HCT116 (cell line): ENCODE data around the gene SEPTIN8. TPM values are rescaled to one million over a fixed set of nuclear protein-coding genes. Genes with fewer than 3 reads are reported as not detected.

Source experiments
- ATAC-seq: fragments of 200-7000 bp; cut with Tn5 transposase; 2 replicates; pipeline ENCODE4 v1.9.1; 2020; ENCODE audit warnings: mild to moderate bottlenecking, moderate library complexity
- BruUV-seq: library from RNA; stranded (reverse); fragments of 400-500 nt; replicated peaks from 2 replicates; lab custom pipeline; 2021; lab: Mats Ljungman, UMichigan
- CTCF ChIA-PET: fragments of 300-600 bp; sonication (Branson Sonifier 250); formaldehyde crosslinking; loops from one replicate; lab custom pipeline; 2021; ENCODE audit warnings: antibody characterized with exemption; lab: Charles Lee
- POLR2A ChIA-PET: fragments of 300-600, 350-600 bp; sonication (Branson Sonifier 250); formaldehyde crosslinking; loops from one replicate; lab custom pipeline; 2021; ENCODE audit warnings: antibody characterized with exemption; lab: Charles Lee
- RAD21 ChIA-PET, 2 experiments: fragments of 300-600 bp; sonication (Branson Sonifier 250); formaldehyde crosslinking; loops; one replicate each; lab custom pipeline; 2023; ENCODE audit warnings: low total read pairs in 2 of 2; ENCODE audit not compliant: uncharacterized antibody in 2 of 2, unreplicated experiment in 2 of 2, low non-redundant PET in 1 of 2; lab: Charles Lee
- DNase-seq: peaks from one replicate; pipeline ENCODE4 v3.0.0-alpha.2; 2010; ENCODE audit warnings: low read depth, low spot score
- H2AFZ ChIP-seq: fragments of 200-600 bp; shearing (Covaris generic), sonication (generic); 2 replicates; pipeline ENCODE4 v1.6.1; 2017; ENCODE audit warnings: low read depth, mixed run types, mixed read lengths, antibody characterized with exemption, low read length; ENCODE audit not compliant: poor library complexity, severe bottlenecking
- H3K27ac ChIP-seq: 2 replicates; pipeline ENCODE4 v1.5.1; 2012; ENCODE audit warnings: low read depth, low read length
- H3K27me3 ChIP-seq: fragments of 200-600 bp; sonication (generic); 2 replicates; pipeline ENCODE4 v1.6.1; 2016; ENCODE audit warnings: mixed run types, low read length, mixed read lengths; ENCODE audit not compliant: insufficient read depth
- H3K36me3 ChIP-seq, 2 experiments: fragments of 200-500 bp in 1 of 2; fragments of 200-600 bp in 1 of 2; sonication (Bioruptor generic) in 1 of 2; sonication (generic) in 1 of 2; 2 replicates each; pipeline versions ENCODE4 v1.5.1 to v1.6.1; 2014 to 2016; ENCODE audit warnings: low read length in 2 of 2, inconsistent platforms in 1 of 2, mixed read lengths in 1 of 2, mixed run types in 1 of 2; ENCODE audit not compliant: insufficient read depth in 2 of 2, control insufficient read depth in 1 of 2
- H3K4me1 ChIP-seq, 2 experiments: fragments of 200-600 bp in 1 of 2; sonication (generic) in 1 of 2; 2 replicates each; pipeline versions ENCODE4 v1.5.1 to v1.6.1; 2012 to 2017; ENCODE audit warnings: low read length in 2 of 2, inconsistent platforms in 1 of 2, mild to moderate bottlenecking in 1 of 2, mixed read lengths in 1 of 2, mixed run types in 1 of 2, moderate library complexity in 1 of 2; ENCODE audit not compliant: insufficient read depth in 2 of 2, control insufficient read depth in 1 of 2
- H3K4me2 ChIP-seq: fragments of 200-600 bp; sonication (generic); 2 replicates; pipeline ENCODE4 v1.6.1; 2017; ENCODE audit warnings: mixed run types, low read length, mixed read lengths
- H3K4me3 ChIP-seq, 2 experiments: fragments of 200-600 bp in 1 of 2; sonication (generic) in 1 of 2; replicated peaks in 1 of 2; 2 replicates each; pipeline ENCODE4 v1.5.1; 2011 to 2016; ENCODE audit warnings: low read length in 2 of 2, control low read depth in 1 of 2, low read depth in 1 of 2, mild to moderate bottlenecking in 1 of 2, mixed read lengths in 1 of 2, mixed run types in 1 of 2
- H3K79me2 ChIP-seq: fragments of 200-600 bp; sonication (generic); 2 replicates; pipeline ENCODE4 v1.6.1; 2017; ENCODE audit warnings: mild to moderate bottlenecking, mixed run types, low read length, moderate library complexity, mixed read lengths; ENCODE audit not compliant: insufficient read depth
- H3K9ac ChIP-seq: fragments of 200-600 bp; sonication (generic); 2 replicates; pipeline ENCODE4 v1.6.1; 2016; ENCODE audit warnings: low read length, mixed read lengths
- H3K9me2 ChIP-seq: fragments of 200-600 bp; sonication (generic), shearing (Covaris generic); 2 replicates; pipeline ENCODE4 v1.6.1; 2017; ENCODE audit warnings: mixed run types, mild to moderate bottlenecking, moderate library complexity; ENCODE audit not compliant: insufficient read depth
- H3K9me3 ChIP-seq, 2 experiments: fragments of 200-500 bp in 1 of 2; fragments of 200-600 bp in 1 of 2; sonication (Bioruptor generic) in 1 of 2; sonication (generic) in 1 of 2; 2 replicates each; pipeline ENCODE4 v1.6.1; 2014 to 2017; ENCODE audit warnings: low read length in 2 of 2, mixed read lengths in 2 of 2, inconsistent platforms in 1 of 2, low read depth in 1 of 2, mild to moderate bottlenecking in 1 of 2, mixed run types in 1 of 2, moderate library complexity in 1 of 2; ENCODE audit not compliant: control insufficient read depth in 1 of 2, insufficient read depth in 1 of 2
- H4K20me1 ChIP-seq: fragments of 200-600 bp; sonication (generic), shearing (Covaris generic); 2 replicates; pipeline ENCODE4 v1.6.1; 2017; ENCODE audit warnings: mixed run types, mild to moderate bottlenecking, moderate library complexity; ENCODE audit not compliant: insufficient read depth
- CBX3 ChIP-seq: IDR thresholded peaks from 2 replicates; pipeline ENCODE4 v1.6.1; 2012; ENCODE audit warnings: low read depth
- CEBPB ChIP-seq: IDR thresholded peaks from 2 replicates; pipeline ENCODE4 v1.6.1; 2012; ENCODE audit warnings: low read depth
- CTCF ChIP-seq, 3 experiments: fragments of 200-600 bp in 1 of 3; sonication (generic) in 1 of 3; IDR thresholded peaks in 2 of 3; conservative IDR thresholded peaks in 1 of 3; 2 replicates each; pipeline ENCODE4 v1.5.1; 2012 to 2017; ENCODE audit warnings: low read depth in 2 of 3, low read length in 2 of 3, antibody characterized with exemption in 1 of 3, borderline replicate concordance in 1 of 3, control low read depth in 1 of 3, mild to moderate bottlenecking in 1 of 3, mixed read lengths in 1 of 3, mixed run types in 1 of 3, moderate library complexity in 1 of 3; ENCODE audit not compliant: insufficient read depth in 1 of 3
- EGR1 ChIP-seq: IDR thresholded peaks from 2 replicates; pipeline ENCODE4 v1.6.1; 2012; ENCODE audit warnings: low read depth
- EZH2phosphoT487 ChIP-seq: fragments of 200-600 bp; IDR thresholded peaks from 2 replicates; pipeline ENCODE4 v1.6.1; 2018; ENCODE audit warnings: antibody characterized with exemption, borderline replicate concordance
- FOSL1 ChIP-seq: IDR thresholded peaks from 2 replicates; pipeline ENCODE4 v1.6.1; 2012; ENCODE audit warnings: low read depth
- POLR2AphosphoS5 ChIP-seq: IDR thresholded peaks from 2 replicates; pipeline ENCODE4 v1.6.1; 2011; ENCODE audit warnings: mild to moderate bottlenecking, low read depth, low read length, moderate library complexity
- RAD21 ChIP-seq: IDR thresholded peaks from 2 replicates; pipeline ENCODE4 v1.6.1; 2012; ENCODE audit warnings: low read depth, mild to moderate bottlenecking
- SP1 ChIP-seq: IDR thresholded peaks from 2 replicates; pipeline ENCODE4 v1.6.1; 2012; ENCODE audit warnings: low read depth
- TCF7L2 ChIP-seq: IDR thresholded peaks from 2 replicates; pipeline ENCODE4 v1.7.0; 2011; ENCODE audit warnings: borderline replicate concordance, inconsistent platforms; ENCODE audit not compliant: insufficient read depth, insufficient read length; ENCODE audit errors: extremely low read depth
- YY1 ChIP-seq: IDR thresholded peaks from 2 replicates; pipeline ENCODE4 v1.6.1; 2011; ENCODE audit warnings: low read length, low read depth, moderate library complexity, mild to moderate bottlenecking; ENCODE audit not compliant: insufficient replicate concordance; ENCODE audit errors: extremely low read depth
- ZBTB33 ChIP-seq: IDR thresholded peaks from 2 replicates; pipeline ENCODE4 v1.6.1; 2011; ENCODE audit warnings: mild to moderate bottlenecking, low read length, moderate library complexity; ENCODE audit not compliant: insufficient replicate concordance; ENCODE audit errors: extremely low read depth
- ZFX ChIP-seq: fragments of 450-650 bp; IDR thresholded peaks from 2 replicates; pipeline ENCODE4 v1.6.1; 2017
- intact Hi-C: fragments of 100-400 bp; cut with micrococcal nuclease; formaldehyde crosslinking; loops from 2 replicates; pipeline ENCODE4 v1.10.0; 2022
- total RNA-seq: library from RNA; stranded (reverse); gene quantifications from one replicate; pipeline ENCODE4 v1.2.1, GENCODE V29; 2021; ENCODE audit not compliant: unreplicated experiment

SEPTIN8 gene
- total RNA-seq, 1 experiment from 2014 or later = 34.6 TPM

GRCh38 chr5:132754947-132755346 is 22.1 kb downstream of the SEPTIN8 start:
- H2AFZ ChIP-seq = no peak overlapping the region
- no peak overlapping the region for H3K27ac ChIP-seq
- ChIA-PET POLR2A (interaction anchor here (0.9 kb wide), 1 partner anchor 65 kb away, joined by 4 read pairs; no protein-coding TSS in a partner anchor), CTCF (interaction anchor here (0.8 to 2.8 kb wide), 6 partner anchors 17 to 67 kb away, joined by 3 to 31 read pairs (median 3); partner anchors contain the start of gene KIF3A), RAD21 (interaction anchor here (0.8 to 1.5 kb wide), 4 partner anchors 47 to 129 kb away, joined by 3 to 6 read pairs (median 3); no protein-coding TSS in a partner anchor)
- intact Hi-C loops = no loop called here
- no peaks in the 10 kb centered on the region for H3K4me1 ChIP-seq
- peaks cover 3 to 5% of the 10 kb centered on the region in 2 experiments; a peak in 1 of 4 replicates for H3K36me3 ChIP-seq
- no peaks in the 10 kb centered on the region for H3K27me3 ChIP-seq
- no TSS peak for BruUV-seq
- no peak overlapping the region for H3K4me2 ChIP-seq
- ATAC-seq (peak; percentile 71), DNase-seq (no peak)
- H3K4me3 ChIP-seq = no peak overlapping the region
- no peaks in the 10 kb centered on the region for H3K9me2 ChIP-seq
- H3K9me3 ChIP-seq = no peaks in the 10 kb centered on the region
- TF ChIP-seq EZH2phosphoT487 (no peak), SP1 (no peak), RAD21 (peak; percentile 54), CEBPB (no peak), ZFX (no peak), CTCF (IDR thresholded peaks at IDR 0.05 in 2 of 3, conservative IDR thresholded peaks at IDR 0.05 in 1 of 3; ENCODE audit: borderline replicate concordance in 1 of 3, insufficient read depth in 1 of 3, low read depth in 2 of 3, low read length in 2 of 3) (peak; percentile 21 to 28 (median 22); a peak in 2 of 6 replicates), CBX3 (no peak), YY1 (no peak), POLR2AphosphoS5 (no peak), ZBTB33 (no peak), EGR1 (no peak), TCF7L2 (no peak), FOSL1 (no peak)
- H4K20me1 ChIP-seq = no peaks in the 10 kb centered on the region
- H3K79me2 ChIP-seq = no peaks in the 10 kb centered on the region
- no peak overlapping the region for H3K9ac ChIP-seq
